Peyer's patch (tissue), 4 donors: Measurements from ENCODE around the gene PDE11A.

Source experiments
- CTCF ChIP-seq, 6 experiments: fragments of 450-650 bp in 4 of 6; fragments of 200-600 bp in 2 of 6; sonication (generic) in 1 of 6; IDR thresholded peaks; one replicate each; pipeline ENCODE4 v1.5.1; 2017 to 2019; ENCODE audit warnings: antibody characterized with exemption in 6 of 6, mild to moderate bottlenecking in 3 of 6, moderate library complexity in 1 of 6
- POLR2A ChIP-seq, 2 donors: fragments of 450-650 bp; IDR thresholded peaks; one replicate each; pipeline ENCODE4 v1.5.1; 2017; ENCODE audit warnings: antibody characterized with exemption in 2 of 2, mild to moderate bottlenecking in 2 of 2, moderate library complexity in 2 of 2

- no peak for TF ChIP-seq CTCF (IDR thresholded peaks at IDR 0.05)
- no peak for TF ChIP-seq POLR2A (IDR thresholded peaks at IDR 0.05)
These were observed 326.2 kb downstream of the PDE11A start for GRCh38 chr2:177746358-177746757.
